Smooth muscle cell (in vitro differentiated cells): ENCODE results near the gene TOMM70. TPM values are rescaled to one million over a fixed set of nuclear protein-coding genes. Genes with fewer than 3 reads are reported as not detected.

Source experiments
- DNase-seq: peaks from one replicate; lab custom pipeline; 2025; ENCODE audit not compliant: unreplicated experiment; lab: John Stamatoyannopoulos, UW
- H2AFZ ChIP-seq: fragments of 200-600 bp; sonication (generic); 2 replicates; pipeline ENCODE4 v1.6.0; 2016; ENCODE audit warnings: antibody characterized with exemption, low read depth, mild to moderate bottlenecking
- H3F3A ChIP-seq: fragments of 200-600 bp; sonication (generic); 2 replicates; pipeline ENCODE4 v1.6.0; 2017; ENCODE audit warnings: antibody characterized with exemption, low read depth
- H3K27ac ChIP-seq: fragments of 200-600 bp; sonication (generic); 2 replicates; pipeline ENCODE4 v1.5.1; 2016; ENCODE audit warnings: low read depth, mild to moderate bottlenecking
- H3K27me3 ChIP-seq: fragments of 200-600 bp; sonication (generic); 2 replicates; pipeline ENCODE4 v1.6.1; 2016; ENCODE audit warnings: low read depth, mild to moderate bottlenecking
- H3K36me3 ChIP-seq: fragments of 200-600 bp; sonication (generic); 2 replicates; pipeline ENCODE4 v1.5.1; 2016; ENCODE audit warnings: low read depth
- H3K4me1 ChIP-seq: fragments of 200-600 bp; sonication (generic); 2 replicates; pipeline ENCODE4 v1.5.1; 2016; ENCODE audit warnings: low read depth
- H3K4me2 ChIP-seq: fragments of 200-600 bp; sonication (generic); 2 replicates; pipeline ENCODE4 v1.6.0; 2016; ENCODE audit warnings: mild to moderate bottlenecking
- H3K4me3 ChIP-seq: fragments of 200-600 bp; sonication (generic); 2 replicates; pipeline ENCODE4 v1.5.1; 2016; ENCODE audit warnings: mild to moderate bottlenecking
- H3K79me2 ChIP-seq: fragments of 200-600 bp; sonication (generic); 2 replicates; pipeline ENCODE4 v1.6.0; 2016; ENCODE audit warnings: low read depth, mild to moderate bottlenecking
- H3K9ac ChIP-seq: fragments of 200-600 bp; sonication (generic); 2 replicates; pipeline ENCODE4 v1.6.0; 2016; ENCODE audit warnings: low read depth
- H3K9me3 ChIP-seq: fragments of 200-600 bp; sonication (generic); replicated peaks from 2 replicates; pipeline ENCODE4 v1.5.1; 2016; ENCODE audit warnings: low read depth
- H4K20me1 ChIP-seq: fragments of 200-600 bp; sonication (generic); 2 replicates; pipeline ENCODE4 v1.6.0; 2016; ENCODE audit warnings: low read depth
- CTCF ChIP-seq: fragments of 200-600 bp; sonication (generic); IDR thresholded peaks from 2 replicates; pipeline ENCODE4 v1.5.1; 2017; ENCODE audit warnings: borderline replicate concordance, mild to moderate bottlenecking, antibody characterized with exemption; ENCODE audit not compliant: insufficient read depth, poor library complexity, severe bottlenecking
- WGBS: methylation state at CpG from one replicate; pipeline ENCODE4 v1.1.7; 2016; ENCODE audit warnings: low lambda C conversion rate; 5-methylcytosine and 5-hydroxymethylcytosine counted together
- polyA plus RNA-seq: library from polyadenylated mRNA; unstranded; fragments of >200 nt; fragmentation: Nextera tagmentation; extraction: Ambion mirVana; gene quantifications from 2 replicates; pipeline ENCODE4 v1.2.1, GENCODE V29; 2016
- total RNA-seq: library from RNA; depleted of rRNA; stranded (reverse); fragments of >200 nt; gene quantifications from 2 replicates; pipeline ENCODE4 v1.2.3, GENCODE V29; 2014

Gene TOMM70
- total and polyA plus RNA-seq, 2 experiments from 2014 or later, result 28.1 to 53.7 TPM

GRCh38 chr3:100368441-100368840, 32.4 kb downstream of the TOMM70 start:
- TF ChIP-seq CTCF, result no peak

GRCh38 chr3:100366424-100366823, 34.5 kb downstream of the TOMM70 start:
- TF ChIP-seq CTCF, result no peak
- Histone ChIP-seq H2AFZ (no peak overlapping the region), H3K79me2 (no peaks in the 10 kb centered on the region), H3K9me3 (no peaks in the 10 kb centered on the region), H3K27ac (no peak overlapping the region), H3K4me1 (no peaks in the 10 kb centered on the region), H4K20me1 (no peaks in the 10 kb centered on the region), H3K27me3 (no peaks in the 10 kb centered on the region), H3K4me3 (no peak overlapping the region), H3K36me3 (peaks cover 43% of the 10 kb centered on the region), H3K9ac (no peak overlapping the region), H3K4me2 (no peak overlapping the region), H3F3A (peaks cover 4% of the 10 kb centered on the region)
- 96% methylated on average over 2 of the region's 2 CpGs for WGBS
- no peak for DNase-seq

More at GRCh38 chr3:100368441-100368840, 32.4 kb downstream of the TOMM70 start:
- H3K79me2 ChIP-seq, result no peaks in the 10 kb centered on the region
- H3K4me3 ChIP-seq, result no peak overlapping the region
- no peaks in the 10 kb centered on the region for H4K20me1 ChIP-seq
- H2AFZ ChIP-seq, result no peak overlapping the region
- no peaks in the 10 kb centered on the region for H3F3A ChIP-seq
- H3K4me1 ChIP-seq, result no peaks in the 10 kb centered on the region
- H3K9ac ChIP-seq, result no peak overlapping the region
- 95% methylated on average over 8 of the region's 8 CpGs for WGBS
- H3K4me2 ChIP-seq, result no peak overlapping the region
- no peaks in the 10 kb centered on the region for H3K27me3 ChIP-seq
- H3K36me3 ChIP-seq, result peaks cover 42% of the 10 kb centered on the region
- H3K9me3 ChIP-seq, result no peaks in the 10 kb centered on the region
- DNase-seq, result no peak
- no peak overlapping the region for H3K27ac ChIP-seq

GRCh38 chr3:100364421-100364820, 36.5 kb downstream of the TOMM70 start:
- WGBS, result 96% methylated on average over 3 of the region's 3 CpGs
- no peak overlapping the region for H3K9ac ChIP-seq

More at GRCh38 chr3:100364421-100364820, 36.5 kb downstream of the TOMM70 start:
- Histone ChIP-seq H3K79me2 (no peaks in the 10 kb centered on the region), H3K9me3 (no peaks in the 10 kb centered on the region), H3K27me3 (no peaks in the 10 kb centered on the region), H3K4me3 (no peak overlapping the region), H3K27ac (no peak overlapping the region), H2AFZ (no peak overlapping the region), H3K36me3 (peaks cover 37% of the 10 kb centered on the region), H3K4me1 (no peaks in the 10 kb centered on the region), H4K20me1 (no peaks in the 10 kb centered on the region), H3F3A (peaks cover 9% of the 10 kb centered on the region), H3K4me2 (no peak overlapping the region)
- no peak for DNase-seq
- TF ChIP-seq CTCF, result no peak
